ENCODE measurements around the gene CITED4.

Gene CITED4

GRCh38 chr1:40884055-40884795 lies 22.1 kb upstream of the CITED4 start:
- no peak for TF ChIP-seq CTCF (IDR thresholded peaks at IDR 0.05; ENCODE audit: low read depth, low read length)
- no peak for DNase-seq
- Histone ChIP-seq H3K9me3 (ENCODE audit: severe bottlenecking) (no peaks in the 10 kb centered on the region), H3K4me3 (ENCODE audit: low read depth, low read length) (no peak overlapping the region), H3K27me3 (ENCODE audit: insufficient read depth, low read depth, severe bottlenecking) (no peaks in the 10 kb centered on the region), H3K27ac (no peak overlapping the region), H3K36me3 (no peaks in the 10 kb centered on the region)

GRCh38 chr1:40880813-40881549 lies 18.8 kb upstream of the CITED4 start:
- DNase-seq, result no peak
- no peaks in the 10 kb centered on the region for H3K9me3 ChIP-seq (ENCODE audit: severe bottlenecking)
- H3K36me3 ChIP-seq, result no peaks in the 10 kb centered on the region
- no peak overlapping the region for H3K27ac ChIP-seq
- no peak for TF ChIP-seq CTCF (IDR thresholded peaks at IDR 0.05; ENCODE audit: low read depth, low read length)
- H3K4me3 ChIP-seq (ENCODE audit: low read depth, low read length), result no peak overlapping the region
- H3K27me3 ChIP-seq (ENCODE audit: insufficient read depth, low read depth, severe bottlenecking), result no peaks in the 10 kb centered on the region

- no peak for TF ChIP-seq CTCF (IDR thresholded peaks at IDR 0.05; ENCODE audit: low read depth, low read length)
- Histone ChIP-seq H3K27ac (no peak overlapping the region), H3K36me3 (no peaks in the 10 kb centered on the region), H3K27me3 (ENCODE audit: insufficient read depth, low read depth, severe bottlenecking) (no peaks in the 10 kb centered on the region), H3K4me3 (ENCODE audit: low read depth, low read length) (no peak overlapping the region), H3K9me3 (ENCODE audit: severe bottlenecking) (no peaks in the 10 kb centered on the region)
- no peak for DNase-seq
Observed at GRCh38 chr1:40879482-40880175, 17.5 kb upstream of the CITED4 start.

- Histone ChIP-seq H3K4me3 (ENCODE audit: low read depth, low read length) (no peak overlapping the region), H3K27ac (no peak overlapping the region), H3K9me3 (ENCODE audit: severe bottlenecking) (no peaks in the 10 kb centered on the region), H3K36me3 (no peaks in the 10 kb centered on the region), H3K27me3 (ENCODE audit: insufficient read depth, low read depth, severe bottlenecking) (no peaks in the 10 kb centered on the region)
- DNase-seq, result no peak
- no peak for TF ChIP-seq CTCF (IDR thresholded peaks at IDR 0.05; ENCODE audit: low read depth, low read length)
Observed at GRCh38 chr1:40878906-40879305, 16.7 kb upstream of the CITED4 start.

GRCh38 chr1:40877698-40878097 lies 15.5 kb upstream of the CITED4 start:
- Histone ChIP-seq H3K9me3 (ENCODE audit: severe bottlenecking) (no peaks in the 10 kb centered on the region), H3K4me3 (ENCODE audit: low read depth, low read length) (no peak overlapping the region), H3K27ac (no peak overlapping the region), H3K27me3 (ENCODE audit: insufficient read depth, low read depth, severe bottlenecking) (no peaks in the 10 kb centered on the region), H3K36me3 (no peaks in the 10 kb centered on the region)
- DNase-seq, result peak; percentile 78
- TF ChIP-seq CTCF (IDR thresholded peaks at IDR 0.05; ENCODE audit: low read depth, low read length), result no peak

Measured in WERI-Rb-1 (cell line).